B cell (primary cell): ENCODE measurements around the gene GLIS2.

Source experiments
- EZH2 ChIP-seq: IDR thresholded peaks from 2 replicates; pipeline ENCODE4 v1.6.1; 2012; ENCODE audit warnings: borderline replicate concordance, low read depth, mild to moderate bottlenecking, moderate library complexity, low read length; ENCODE audit not compliant: insufficient read depth, poor library complexity, severe bottlenecking
- TF ChIP-seq, protein P1 (sequence below): fragments of 200-600 bp; IDR thresholded peaks from one replicate; pipeline ENCODE4 v1.8.0; 2022; ENCODE audit warnings: antibody characterized with exemption, mild to moderate bottlenecking

GRCh38 chr16:4332623-4333307 lies 16.9 kb downstream of the GLIS2 start:
- TF ChIP-seq, protein P1, sequence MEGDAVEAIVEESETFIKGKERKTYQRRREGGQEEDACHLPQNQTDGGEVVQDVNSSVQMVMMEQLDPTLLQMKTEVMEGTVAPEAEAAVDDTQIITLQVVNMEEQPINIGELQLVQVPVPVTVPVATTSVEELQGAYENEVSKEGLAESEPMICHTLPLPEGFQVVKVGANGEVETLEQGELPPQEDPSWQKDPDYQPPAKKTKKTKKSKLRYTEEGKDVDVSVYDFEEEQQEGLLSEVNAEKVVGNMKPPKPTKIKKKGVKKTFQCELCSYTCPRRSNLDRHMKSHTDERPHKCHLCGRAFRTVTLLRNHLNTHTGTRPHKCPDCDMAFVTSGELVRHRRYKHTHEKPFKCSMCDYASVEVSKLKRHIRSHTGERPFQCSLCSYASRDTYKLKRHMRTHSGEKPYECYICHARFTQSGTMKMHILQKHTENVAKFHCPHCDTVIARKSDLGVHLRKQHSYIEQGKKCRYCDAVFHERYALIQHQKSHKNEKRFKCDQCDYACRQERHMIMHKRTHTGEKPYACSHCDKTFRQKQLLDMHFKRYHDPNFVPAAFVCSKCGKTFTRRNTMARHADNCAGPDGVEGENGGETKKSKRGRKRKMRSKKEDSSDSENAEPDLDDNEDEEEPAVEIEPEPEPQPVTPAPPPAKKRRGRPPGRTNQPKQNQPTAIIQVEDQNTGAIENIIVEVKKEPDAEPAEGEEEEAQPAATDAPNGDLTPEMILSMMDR: no peak
- TF ChIP-seq EZH2: no peak
